GM19351 (cell line): ENCODE data around the gene PIP5K1B.

Experiments
- ATAC-seq: cut with Tn5 transposase; IDR thresholded peaks from one replicate; pipeline ENCODE4 v1.9.1; 2021; ENCODE audit warnings: mild to moderate bottlenecking, moderate library complexity; ENCODE audit not compliant: unreplicated experiment

Gene PIP5K1B

DNA sequence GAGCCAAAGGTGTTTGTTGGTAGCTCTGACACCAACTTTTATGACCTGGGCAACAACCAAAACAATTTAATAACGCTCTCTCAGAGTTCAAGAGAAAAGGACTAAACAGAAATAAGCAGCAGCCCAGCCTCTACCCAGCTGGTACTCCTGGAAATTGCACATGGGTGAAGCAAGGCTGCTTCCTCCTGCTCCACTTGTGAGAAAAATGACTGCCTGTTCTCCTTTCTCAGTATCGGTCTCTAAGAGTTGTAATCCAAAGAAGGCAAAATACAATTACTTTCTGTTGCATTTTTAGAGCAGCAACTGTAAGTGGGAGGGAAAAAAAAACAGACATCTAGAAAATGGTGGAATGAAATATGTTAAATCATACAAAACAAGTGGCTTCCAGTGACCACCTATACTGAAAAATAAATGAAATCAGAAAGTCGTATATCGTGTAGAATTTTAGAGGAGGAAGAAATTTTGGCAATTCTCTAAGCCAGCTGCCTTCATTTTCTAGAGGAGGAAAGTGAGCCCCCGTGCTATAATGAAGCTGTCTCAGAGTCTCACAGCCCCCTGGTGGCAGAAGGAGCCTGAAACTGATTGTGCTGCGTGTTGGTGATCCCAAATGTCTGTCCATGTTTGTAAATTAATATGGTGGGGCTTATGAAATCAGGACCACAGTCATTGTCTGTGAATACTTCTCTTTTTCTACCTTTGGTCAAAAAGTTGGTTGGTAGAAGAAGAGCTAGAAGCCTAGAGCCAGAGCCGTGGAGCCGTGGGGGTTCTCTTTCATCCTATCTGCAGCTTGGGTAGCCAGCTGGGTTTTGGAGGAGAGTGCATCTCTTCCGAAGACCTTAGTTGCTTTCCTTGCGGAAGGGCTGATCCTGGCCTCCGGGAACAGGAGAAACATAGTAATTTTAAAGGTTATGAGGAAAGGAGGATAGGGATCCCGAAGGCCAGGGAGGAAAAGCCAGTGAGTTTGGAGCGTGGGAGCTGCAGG, 139.9 kb downstream of the PIP5K1B start:
- ATAC-seq = peak; percentile 36

- peak; percentile 85 for ATAC-seq
These were observed 142.7 kb downstream of the PIP5K1B start for GRCh38 chr9:68847765-68848164.

GRCh38 chr9:68851657-68852056, 146.6 kb downstream of the PIP5K1B start:
- ATAC-seq = no peak

- no peak for ATAC-seq
These were observed 147.9 kb downstream of the PIP5K1B start for GRCh38 chr9:68852941-68853340.

DNA sequence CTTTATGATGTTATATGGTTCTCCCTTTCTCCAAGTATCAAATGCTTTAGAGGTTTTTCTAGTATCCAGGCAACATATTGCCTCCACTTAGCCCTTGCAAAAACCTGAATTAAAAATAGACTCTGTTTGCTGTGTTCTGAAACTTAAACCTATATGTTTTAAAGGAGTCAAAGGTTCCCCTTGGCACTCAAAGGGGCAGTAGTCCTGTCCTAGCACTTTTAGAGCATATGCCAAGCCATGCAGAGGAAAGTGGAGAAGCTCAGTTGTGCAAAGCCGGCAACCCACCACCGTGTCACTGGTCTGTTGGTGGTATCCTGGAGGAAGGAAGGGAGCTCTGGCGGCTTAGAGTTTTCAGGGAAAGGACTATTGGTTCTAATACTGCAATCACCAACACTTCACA, 154.3 kb downstream of the PIP5K1B start:
- no peak for ATAC-seq

DNA sequence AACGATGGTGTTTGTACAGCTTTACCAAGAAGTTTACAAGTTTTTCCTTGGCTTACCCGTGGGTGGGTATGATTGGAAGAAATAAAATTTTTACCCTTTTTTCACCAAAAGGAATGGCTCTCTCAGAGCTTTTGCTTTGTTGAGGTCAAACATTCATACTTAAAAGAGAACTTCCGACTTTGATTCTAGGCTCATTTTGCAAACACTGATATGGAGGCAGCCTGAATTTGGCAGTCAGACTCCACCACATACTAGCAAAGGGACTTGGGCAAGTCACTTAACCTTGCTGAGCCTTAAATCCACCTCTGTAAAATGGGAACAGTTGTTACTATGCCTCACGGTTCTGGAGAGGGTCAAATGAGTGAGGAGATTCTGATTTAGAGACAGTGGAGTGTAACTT, 155.4 kb downstream of the PIP5K1B start:
- ATAC-seq = no peak

GRCh38 chr9:68861436-68861835, 156.4 kb downstream of the PIP5K1B start:
- ATAC-seq = no peak

DNA sequence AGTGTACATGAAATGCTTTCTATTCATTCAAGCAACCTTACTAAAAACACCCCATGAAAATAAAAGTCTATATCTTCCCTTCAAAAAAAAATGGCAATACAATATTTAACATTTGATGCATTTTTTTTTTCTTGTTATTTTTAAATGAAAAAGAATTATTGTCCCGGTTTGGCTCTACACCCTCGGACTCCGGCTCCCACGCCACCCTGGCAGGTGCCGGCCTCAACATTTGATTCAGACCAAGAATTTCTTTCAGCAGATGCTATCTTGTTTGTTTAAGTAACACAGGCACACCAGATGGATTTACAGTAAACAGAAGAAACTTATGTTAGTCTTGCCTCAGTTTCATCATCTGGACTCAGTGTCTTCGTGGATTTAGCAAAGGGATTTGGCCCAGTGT, 162.0 kb downstream of the PIP5K1B start:
- no peak for ATAC-seq

GRCh38 chr9:68869022-68869421, 164.0 kb downstream of the PIP5K1B start:
- no peak for ATAC-seq

DNA sequence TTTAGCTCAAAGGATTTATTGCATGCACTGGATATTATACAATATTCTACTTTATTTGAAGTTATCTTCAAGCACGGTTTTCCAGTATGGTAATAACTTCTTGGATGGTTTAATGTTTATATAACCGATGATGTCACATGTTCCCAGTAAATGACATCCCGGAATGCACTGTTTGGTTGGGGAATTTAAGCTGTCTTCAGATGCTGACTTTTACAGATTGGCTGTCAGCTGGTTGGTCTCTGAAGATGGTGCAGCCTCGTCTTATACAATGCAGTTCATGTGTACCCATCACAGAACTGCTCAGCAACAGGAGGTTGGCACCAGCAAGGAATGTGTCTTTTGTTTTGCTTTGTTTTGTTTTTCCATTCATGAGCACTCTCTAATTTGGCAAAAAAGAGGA, 165.0 kb downstream of the PIP5K1B start:
- no peak for ATAC-seq

- no peak for ATAC-seq
These were observed 166.2 kb downstream of the PIP5K1B start for GRCh38 chr9:68871236-68871635.

- no peak for ATAC-seq
These were observed 167.0 kb downstream of the PIP5K1B start for GRCh38 chr9:68872026-68872501.

DNA sequence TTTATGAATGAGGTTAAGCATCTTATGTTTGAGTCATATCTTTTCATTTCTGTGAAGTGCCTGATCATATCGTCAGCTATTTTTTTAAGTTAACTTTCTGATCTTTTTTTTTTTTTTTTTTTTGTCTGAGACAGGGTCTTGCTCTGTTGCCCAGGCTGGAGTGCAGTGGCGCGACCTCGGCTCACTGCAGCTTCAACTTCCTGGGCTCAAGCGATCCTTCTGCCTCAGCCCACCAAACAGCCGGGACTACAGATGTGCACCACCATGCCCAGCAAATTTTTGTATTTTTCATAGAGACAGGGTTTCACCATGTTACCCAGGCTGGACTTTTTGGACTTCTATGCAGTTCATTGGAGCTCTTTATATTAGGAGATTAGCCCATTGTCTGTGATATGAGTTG, 168.1 kb downstream of the PIP5K1B start:
- no peak for ATAC-seq

DNA sequence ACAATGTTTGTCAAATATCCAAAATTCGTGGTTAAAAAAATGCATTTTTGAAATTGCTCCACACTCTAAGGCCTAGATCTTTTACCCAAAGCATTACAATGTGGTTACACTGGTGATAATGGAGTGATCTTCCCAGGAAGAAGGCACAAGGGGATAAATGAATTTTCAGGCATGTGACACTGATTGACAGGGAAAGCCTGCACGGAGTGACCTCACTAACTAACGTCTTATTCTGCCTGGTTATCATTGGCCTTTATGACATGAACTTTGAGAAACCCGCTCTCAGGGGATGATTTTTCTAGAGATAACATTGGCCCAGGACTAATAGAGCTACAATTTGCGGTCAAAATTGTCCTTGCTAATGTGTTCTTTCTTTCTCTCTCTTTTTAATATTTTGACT, 171.2 kb downstream of the PIP5K1B start:
- no peak for ATAC-seq

- no peak for ATAC-seq
These were observed 171.6 kb downstream of the PIP5K1B start for GRCh38 chr9:68876681-68877080.

DNA sequence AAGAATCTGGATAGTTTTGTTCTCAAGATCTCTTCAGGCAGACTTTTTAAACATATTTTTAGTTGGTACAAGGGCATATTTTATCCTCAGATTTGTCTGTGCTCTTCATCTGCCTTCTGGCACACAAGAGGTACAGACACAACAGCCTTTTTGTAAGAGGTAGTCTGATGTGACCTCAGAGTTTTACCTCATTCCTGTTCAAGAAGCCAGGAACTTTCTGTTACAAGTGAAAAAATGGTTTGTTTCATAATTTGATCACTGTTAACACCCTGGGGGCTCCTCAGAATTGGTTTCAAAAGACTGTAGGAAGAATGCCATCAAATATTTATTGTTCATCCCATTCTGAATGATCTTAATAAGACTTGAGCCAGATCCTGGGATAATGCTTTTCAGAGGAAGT, 172.2 kb downstream of the PIP5K1B start:
- ATAC-seq = no peak

DNA sequence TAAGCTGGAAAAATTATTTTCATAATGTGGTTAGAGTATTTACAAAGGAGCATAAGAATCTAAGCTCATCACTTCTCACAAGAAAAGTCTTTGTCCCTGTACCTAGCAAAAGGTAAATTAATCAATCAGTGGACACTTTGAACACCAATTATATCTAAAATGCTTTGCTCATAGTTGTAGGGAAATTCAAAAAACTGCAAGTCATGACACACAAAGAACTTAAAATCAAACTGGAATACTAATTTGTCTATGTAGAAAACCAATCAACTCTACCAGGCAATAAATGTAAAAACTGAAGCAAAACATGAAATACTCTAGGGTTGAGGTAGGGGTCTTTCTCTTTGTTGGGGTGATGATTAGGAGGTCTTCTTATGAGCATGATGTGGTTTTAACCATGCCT, 173.4 kb downstream of the PIP5K1B start:
- ATAC-seq = no peak

DNA sequence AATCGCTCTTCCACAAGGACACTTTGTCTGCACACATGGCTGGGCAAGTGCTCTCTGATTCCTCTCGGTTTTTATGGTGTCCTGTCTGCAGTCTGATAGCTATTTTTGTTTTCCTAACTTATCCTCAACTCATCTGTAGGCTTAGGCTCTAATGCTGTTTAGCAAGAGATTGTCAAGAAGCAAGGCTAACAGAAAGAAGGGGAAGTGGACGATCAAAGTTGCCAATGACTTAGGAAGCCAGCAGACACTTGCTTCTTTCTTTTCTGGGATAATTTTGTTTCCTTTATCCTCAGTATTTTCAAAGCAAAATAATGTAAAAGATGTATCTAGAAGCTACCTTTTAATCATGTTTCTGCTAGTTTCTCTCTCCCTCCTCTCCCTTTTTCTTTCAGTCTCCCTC, 178.2 kb downstream of the PIP5K1B start:
- ATAC-seq = no peak

DNA sequence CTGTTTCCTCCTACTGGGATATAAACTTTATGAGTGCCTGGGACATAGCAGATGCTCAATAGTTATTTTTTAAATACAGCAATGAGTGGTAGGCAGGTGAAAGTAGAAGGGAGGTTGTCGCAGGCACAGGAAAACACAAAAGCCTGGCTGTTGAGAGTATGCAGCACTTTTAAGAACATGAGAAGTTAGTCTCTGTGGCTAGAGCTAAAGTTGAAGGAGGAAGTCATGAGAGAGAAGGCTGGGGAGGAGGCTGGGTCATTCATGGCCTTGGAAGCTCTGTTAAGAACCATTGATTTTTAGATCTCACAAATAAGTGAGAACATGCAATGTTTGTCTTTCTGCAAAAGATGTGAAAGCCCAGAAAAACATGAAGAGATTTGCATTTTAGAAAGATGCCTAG, 182.2 kb downstream of the PIP5K1B start:
- ATAC-seq = no peak

DNA sequence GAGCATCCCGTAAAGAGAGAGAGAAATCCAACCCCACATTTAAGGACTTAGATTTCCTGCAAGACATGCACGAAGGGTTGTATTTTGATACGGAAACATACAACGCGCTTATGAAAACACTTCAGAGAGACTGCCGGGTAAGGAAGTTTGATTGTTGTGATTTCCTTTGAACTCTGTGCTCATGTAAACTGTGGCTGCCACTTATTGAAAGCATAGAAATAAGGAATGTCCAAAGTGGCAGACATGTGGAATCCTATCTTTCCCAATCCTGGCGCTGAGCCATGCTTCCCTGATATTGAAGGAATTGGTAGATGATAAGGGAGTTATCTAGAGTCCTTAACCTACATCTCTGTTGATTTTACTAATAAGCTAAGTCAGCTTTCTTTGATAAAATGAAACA, 189.5 kb downstream of the PIP5K1B start:
- ATAC-seq = no peak

- peak; percentile 96 for ATAC-seq
These were observed 190.9 kb downstream of the PIP5K1B start for GRCh38 chr9:68895741-68896478.

GRCh38 chr9:68896486-68896885, 191.4 kb downstream of the PIP5K1B start:
- ATAC-seq = peak; percentile 22
